ENCODE data around the gene CLSTN1. TPM values are rescaled to one million over a fixed set of nuclear protein-coding genes. Genes with fewer than 3 reads are reported as not detected.
A peak's percentile ranks its signal among the peaks of the same experiment; 100 is the strongest.

CLSTN1 gene
- total RNA-seq, 1 experiment from 2014 or later, result 119 TPM

DNA sequence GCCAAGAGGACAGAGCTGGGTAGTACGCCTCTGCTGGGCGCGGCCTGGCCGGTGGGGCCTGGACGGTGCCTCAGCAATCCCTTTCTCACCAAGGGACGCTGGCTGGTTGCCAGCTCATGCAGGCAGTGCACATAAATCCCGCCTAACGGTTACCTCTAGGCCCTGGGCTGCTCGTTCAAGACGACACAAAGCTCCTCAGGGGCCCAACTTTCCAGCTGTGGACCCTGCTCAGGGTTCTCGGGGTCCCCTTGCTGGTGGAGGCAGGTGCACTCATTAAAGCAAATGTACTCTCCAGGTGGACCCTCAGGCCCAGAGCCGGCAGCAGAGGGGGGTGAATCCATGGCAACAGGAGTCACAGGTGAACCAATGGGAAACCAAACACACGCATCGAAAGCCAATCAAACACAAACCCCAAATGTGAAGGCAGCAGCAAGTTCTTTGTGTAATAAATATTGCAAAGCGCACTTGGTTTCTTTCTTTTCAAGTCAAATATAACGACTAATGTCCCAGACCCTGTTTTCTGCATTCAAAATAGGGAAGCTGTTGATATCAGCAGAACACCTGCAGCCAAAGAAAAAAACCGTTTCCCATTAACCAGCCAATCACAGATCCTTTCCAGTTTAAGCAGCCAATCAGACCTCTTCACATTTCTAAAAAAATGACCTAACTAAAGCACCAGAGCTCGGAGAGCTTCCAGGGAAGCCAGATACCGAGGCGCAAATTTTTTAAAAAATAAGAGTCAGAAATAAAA is 26.1 kb upstream of the CLSTN1 start (continued):
- TF ChIP-seq, protein P1, sequence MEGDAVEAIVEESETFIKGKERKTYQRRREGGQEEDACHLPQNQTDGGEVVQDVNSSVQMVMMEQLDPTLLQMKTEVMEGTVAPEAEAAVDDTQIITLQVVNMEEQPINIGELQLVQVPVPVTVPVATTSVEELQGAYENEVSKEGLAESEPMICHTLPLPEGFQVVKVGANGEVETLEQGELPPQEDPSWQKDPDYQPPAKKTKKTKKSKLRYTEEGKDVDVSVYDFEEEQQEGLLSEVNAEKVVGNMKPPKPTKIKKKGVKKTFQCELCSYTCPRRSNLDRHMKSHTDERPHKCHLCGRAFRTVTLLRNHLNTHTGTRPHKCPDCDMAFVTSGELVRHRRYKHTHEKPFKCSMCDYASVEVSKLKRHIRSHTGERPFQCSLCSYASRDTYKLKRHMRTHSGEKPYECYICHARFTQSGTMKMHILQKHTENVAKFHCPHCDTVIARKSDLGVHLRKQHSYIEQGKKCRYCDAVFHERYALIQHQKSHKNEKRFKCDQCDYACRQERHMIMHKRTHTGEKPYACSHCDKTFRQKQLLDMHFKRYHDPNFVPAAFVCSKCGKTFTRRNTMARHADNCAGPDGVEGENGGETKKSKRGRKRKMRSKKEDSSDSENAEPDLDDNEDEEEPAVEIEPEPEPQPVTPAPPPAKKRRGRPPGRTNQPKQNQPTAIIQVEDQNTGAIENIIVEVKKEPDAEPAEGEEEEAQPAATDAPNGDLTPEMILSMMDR (IDR thresholded peaks at IDR 0.05), result no peak
- TF ChIP-seq TEAD4 (CRISPR knock-in tag; IDR thresholded peaks at IDR 0.05) (no peak), ZNF219 (CRISPR knock-in tag; IDR thresholded peaks at IDR 0.05; ENCODE audit: borderline replicate concordance) (no peak), IRF2 (CRISPR knock-in tag; IDR thresholded peaks at IDR 0.05; ENCODE audit: borderline replicate concordance, low read depth) (no peak), ESRRA (CRISPR knock-in tag; IDR thresholded peaks at IDR 0.05; ENCODE audit: borderline replicate concordance) (no peak), ETV6 (CRISPR knock-in tag; IDR thresholded peaks at IDR 0.05) (no peak)
- TF ChIP-seq, protein P2, sequence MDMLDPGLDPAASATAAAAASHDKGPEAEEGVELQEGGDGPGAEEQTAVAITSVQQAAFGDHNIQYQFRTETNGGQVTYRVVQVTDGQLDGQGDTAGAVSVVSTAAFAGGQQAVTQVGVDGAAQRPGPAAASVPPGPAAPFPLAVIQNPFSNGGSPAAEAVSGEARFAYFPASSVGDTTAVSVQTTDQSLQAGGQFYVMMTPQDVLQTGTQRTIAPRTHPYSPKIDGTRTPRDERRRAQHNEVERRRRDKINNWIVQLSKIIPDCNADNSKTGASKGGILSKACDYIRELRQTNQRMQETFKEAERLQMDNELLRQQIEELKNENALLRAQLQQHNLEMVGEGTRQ (CRISPR knock-in tag; IDR thresholded peaks at IDR 0.05), result no peak

DNA sequence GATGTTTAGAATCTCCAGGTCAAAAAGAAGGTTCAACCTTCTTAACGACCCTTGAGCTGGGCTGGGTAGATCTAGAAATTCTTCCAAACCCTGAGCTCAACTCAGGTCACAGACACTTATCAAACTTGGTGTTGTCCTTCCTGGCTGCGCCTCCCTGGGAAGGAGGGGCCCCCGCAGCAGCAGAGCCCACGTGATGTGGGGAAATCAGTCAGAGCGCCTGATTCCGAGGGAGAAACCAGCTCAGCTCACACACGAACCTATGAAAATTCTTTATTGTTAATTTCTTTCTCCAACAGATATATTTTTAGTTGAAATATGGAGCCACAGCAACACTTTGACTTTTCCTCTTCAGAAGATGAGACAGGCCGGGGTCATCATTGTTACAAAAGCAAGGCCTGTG is 24.3 kb upstream of the CLSTN1 start:
- Mint-ChIP-seq H3K4me3 (no peak overlapping the region), H3K27me3 (ENCODE audit: low read depth) (no peaks in the 10 kb centered on the region), H3K27ac (peak overlapping the region; percentile 11), H3K9me3 (no peaks in the 10 kb centered on the region), H3K36me3 (no peaks in the 10 kb centered on the region), H3K4me1 (peaks cover 35% of the 10 kb centered on the region)
- DNase-seq (ENCODE audit: low spot score), result no peak
- ChIA-PET POLR2A (interaction anchor here (0.6 to 0.7 kb wide), 3 partner anchors 16 to 1558 kb away, joined by 3 to 4 read pairs (median 3); no protein-coding TSS in a partner anchor), CTCF (interaction anchor here (0.8 to 1.5 kb wide), 5 partner anchors 13 to 126 kb away, joined by 3 to 9 read pairs (median 3); no protein-coding TSS in a partner anchor)
- ATAC-seq, result no peak
- TF ChIP-seq, protein P3, sequence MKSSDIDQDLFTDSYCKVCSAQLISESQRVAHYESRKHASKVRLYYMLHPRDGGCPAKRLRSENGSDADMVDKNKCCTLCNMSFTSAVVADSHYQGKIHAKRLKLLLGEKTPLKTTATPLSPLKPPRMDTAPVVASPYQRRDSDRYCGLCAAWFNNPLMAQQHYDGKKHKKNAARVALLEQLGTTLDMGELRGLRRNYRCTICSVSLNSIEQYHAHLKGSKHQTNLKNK (CRISPR knock-in tag; IDR thresholded peaks at IDR 0.05), result no peak
- TF ChIP-seq FOXP1 (CRISPR knock-in tag; IDR thresholded peaks at IDR 0.05; ENCODE audit: borderline replicate concordance) (no peak), EMX1 (CRISPR knock-in tag; IDR thresholded peaks at IDR 0.05) (no peak), ZNF396 (CRISPR knock-in tag; IDR thresholded peaks at IDR 0.05; ENCODE audit: borderline replicate concordance) (no peak), HMGA2 (CRISPR knock-in tag; IDR thresholded peaks at IDR 0.05) (no peak), CREB1 (CRISPR knock-in tag; IDR thresholded peaks at IDR 0.05) (no peak)
- TF ChIP-seq, protein P1 (IDR thresholded peaks at IDR 0.05), result no peak
- TF ChIP-seq, protein P4, sequence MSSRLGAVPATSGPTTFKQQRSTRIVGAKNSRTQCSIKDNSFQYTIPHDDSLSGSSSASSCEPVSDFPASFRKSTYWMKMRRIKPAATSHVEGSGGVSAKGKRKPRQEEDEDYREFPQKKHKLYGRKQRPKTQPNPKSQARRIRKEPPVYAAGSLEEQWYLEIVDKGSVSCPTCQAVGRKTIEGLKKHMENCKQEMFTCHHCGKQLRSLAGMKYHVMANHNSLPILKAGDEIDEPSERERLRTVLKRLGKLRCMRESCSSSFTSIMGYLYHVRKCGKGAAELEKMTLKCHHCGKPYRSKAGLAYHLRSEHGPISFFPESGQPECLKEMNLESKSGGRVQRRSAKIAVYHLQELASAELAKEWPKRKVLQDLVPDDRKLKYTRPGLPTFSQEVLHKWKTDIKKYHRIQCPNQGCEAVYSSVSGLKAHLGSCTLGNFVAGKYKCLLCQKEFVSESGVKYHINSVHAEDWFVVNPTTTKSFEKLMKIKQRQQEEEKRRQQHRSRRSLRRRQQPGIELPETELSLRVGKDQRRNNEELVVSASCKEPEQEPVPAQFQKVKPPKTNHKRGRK (CRISPR knock-in tag; IDR thresholded peaks at IDR 0.05; ENCODE audit: borderline replicate concordance), result no peak

DNA sequence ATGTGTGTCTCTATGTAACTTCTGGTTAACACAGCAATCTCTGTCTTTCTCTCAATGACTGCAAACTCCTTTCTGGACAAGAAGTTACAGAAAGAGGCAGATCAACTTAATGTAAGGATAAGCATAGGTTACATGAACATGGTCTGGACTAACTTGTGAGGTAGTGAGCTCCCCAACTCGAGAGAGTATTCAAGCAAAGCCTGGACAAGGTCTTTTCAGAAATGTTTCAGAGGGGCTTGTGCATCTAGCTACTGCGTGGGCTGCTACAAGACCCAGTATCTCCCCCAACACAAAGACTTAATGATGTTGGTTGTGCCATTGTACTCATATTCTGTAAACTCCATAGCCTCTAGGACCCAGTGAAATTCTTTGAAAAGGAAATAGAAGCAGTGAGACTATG is 23.5 kb upstream of the CLSTN1 start:
- ChIA-PET CTCF (interaction anchor here (0.9 to 1.5 kb wide), 8 partner anchors 12 to 232 kb away, joined by 3 to 6 read pairs (median 3); no protein-coding TSS in a partner anchor), POLR2A (interaction anchor here (0.7 kb wide), 1 partner anchor 17 kb away, joined by 3 read pairs; no protein-coding TSS in a partner anchor)
- no peak overlapping the region; the same call in 1 of the 2 replicates for H3K27ac Mint-ChIP-seq
- H3K4me3 Mint-ChIP-seq, result no peak overlapping the region
- DNase-seq (ENCODE audit: low spot score) (no peak), ATAC-seq (no peak)
- TF ChIP-seq GTF2I (CRISPR knock-in tag; conservative IDR thresholded peaks at IDR 0.05) (peak; percentile 69; the same call in 1 of the 2 replicates), ZNF121 (CRISPR knock-in tag; IDR thresholded peaks at IDR 0.05) (no peak), FOXJ3 (CRISPR knock-in tag; IDR thresholded peaks at IDR 0.05; ENCODE audit: borderline replicate concordance) (no peak)
- H3K9me3 Mint-ChIP-seq, result no peaks in the 10 kb centered on the region
- peaks cover 32% of the 10 kb centered on the region for H3K4me1 Mint-ChIP-seq
- H3K36me3 Mint-ChIP-seq, result no peaks in the 10 kb centered on the region
- H3K27me3 Mint-ChIP-seq (ENCODE audit: low read depth), result no peaks in the 10 kb centered on the region
